DOHH2 (cell line): ENCODE measurements around the gene RAD9A.

ENCODE experiments used
- H3F3A ChIP-seq: fragments of 200-600 bp; sonication (generic), shearing (Covaris generic); 2 replicates; pipeline ENCODE4 v1.6.0; 2016; ENCODE audit warnings: antibody characterized with exemption, mild to moderate bottlenecking; ENCODE audit not compliant: control insufficient read depth, insufficient read depth
- H3K27ac ChIP-seq: fragments of 200-600 bp; sonication (generic); 2 replicates; pipeline ENCODE4 v1.5.1; 2014; ENCODE audit warnings: low read depth, mild to moderate bottlenecking, low read length, moderate library complexity
- H3K27me3 ChIP-seq: fragments of 200-600 bp; sonication (generic); 2 replicates; pipeline ENCODE4 v1.6.1; 2014; ENCODE audit warnings: mild to moderate bottlenecking, low read length, mixed read lengths; ENCODE audit not compliant: control insufficient read depth
- H3K36me3 ChIP-seq: fragments of 200-600 bp; sonication (generic); 2 replicates; pipeline ENCODE4 v1.6.1; 2014; ENCODE audit warnings: mild to moderate bottlenecking, low read length, moderate library complexity, mixed read lengths; ENCODE audit not compliant: control insufficient read depth
- H3K4me1 ChIP-seq: fragments of 200-600 bp; sonication (generic); 2 replicates; pipeline ENCODE4 v1.6.1; 2014; ENCODE audit warnings: mild to moderate bottlenecking, low read length, mixed read lengths; ENCODE audit not compliant: control insufficient read depth
- H3K4me2 ChIP-seq: fragments of 200-600 bp; sonication (generic); 2 replicates; pipeline ENCODE4 v1.6.0; 2014; ENCODE audit warnings: mild to moderate bottlenecking, low read length, moderate library complexity
- H3K4me3 ChIP-seq: fragments of 200-600 bp; sonication (generic); 2 replicates; pipeline ENCODE4 v1.5.1; 2014; ENCODE audit warnings: mild to moderate bottlenecking, low read length, mixed read lengths
- H3K79me2 ChIP-seq: fragments of 200-600 bp; sonication (generic); 2 replicates; pipeline ENCODE4 v1.6.1; 2014; ENCODE audit warnings: mild to moderate bottlenecking, low read length, mixed read lengths; ENCODE audit not compliant: control insufficient read depth
- H3K9me2 ChIP-seq: fragments of 200-600 bp; sonication (generic); replicated peaks from 2 replicates; pipeline ENCODE4 v1.6.1; 2014; ENCODE audit warnings: mild to moderate bottlenecking, low read length, mixed read lengths; ENCODE audit not compliant: control insufficient read depth
- H3K9me3 ChIP-seq: fragments of 200-600 bp; sonication (generic); 2 replicates; pipeline ENCODE4 v1.6.1; 2014; ENCODE audit warnings: antibody characterized with exemption, low read length, mixed read lengths; ENCODE audit not compliant: control insufficient read depth, insufficient read depth
- H4K20me1 ChIP-seq: fragments of 200-600 bp; sonication (generic); 2 replicates; pipeline ENCODE4 v1.6.0; 2014; ENCODE audit warnings: low read depth, mild to moderate bottlenecking, antibody characterized with exemption, low read length, moderate library complexity; ENCODE audit not compliant: control insufficient read depth, insufficient read depth
- EZH2phosphoT487 ChIP-seq: fragments of 200-600 bp; sonication (generic); IDR thresholded peaks from 2 replicates; pipeline ENCODE4 v1.6.1; 2017; ENCODE audit warnings: borderline replicate concordance, mild to moderate bottlenecking, antibody characterized with exemption, low read length, moderate library complexity, mixed read lengths
- TF ChIP-seq, protein P1 (sequence below): fragments of 200-600 bp; sonication (generic); IDR thresholded peaks from one replicate; pipeline ENCODE4 v1.5.1; 2014; ENCODE audit warnings: antibody characterized with exemption, mild to moderate bottlenecking, low read depth, low read length; ENCODE audit not compliant: poor library complexity, severe bottlenecking

Gene RAD9A

DNA sequence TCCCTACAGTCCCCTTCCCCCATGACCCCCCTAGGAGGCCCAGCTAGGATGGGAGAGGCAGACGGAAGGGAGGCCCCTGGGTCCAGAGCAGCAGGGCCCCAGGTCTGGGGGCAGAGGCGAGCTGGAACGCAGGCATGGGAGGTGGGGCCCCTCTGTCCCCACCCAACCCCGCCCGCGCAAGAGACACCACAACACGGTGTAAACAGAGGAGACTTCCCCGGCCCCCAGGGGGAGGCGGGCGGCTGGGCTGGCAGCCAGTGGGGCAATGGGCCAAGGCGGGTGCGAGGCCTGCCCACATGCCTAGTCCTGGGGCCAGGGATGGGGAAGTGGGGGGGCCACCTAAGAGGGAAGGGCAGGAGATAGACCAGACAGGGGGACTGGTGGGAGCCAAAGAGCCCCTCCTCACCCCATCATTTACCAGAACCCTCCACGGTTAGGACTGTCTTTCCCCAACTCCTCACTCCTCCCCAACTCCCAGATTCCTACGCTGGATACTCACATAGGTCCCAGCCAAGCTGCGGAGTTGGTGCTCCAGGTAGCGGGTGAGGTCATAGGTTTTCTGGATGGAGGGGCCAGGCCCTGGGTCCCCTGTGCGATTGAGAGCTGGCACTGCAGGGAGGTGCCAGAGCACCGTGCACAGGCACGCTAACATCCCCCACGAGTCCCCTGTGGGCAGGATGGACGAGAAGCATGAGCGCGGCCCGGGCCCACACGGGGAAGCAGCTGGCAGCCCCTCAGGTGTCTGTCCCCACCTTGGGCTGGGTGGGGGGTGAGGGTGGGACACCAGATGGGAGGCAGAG, 24.6 kb upstream of the RAD9A start:
- peaks cover 91% of the 10 kb centered on the region for H3K4me1 ChIP-seq
- peak overlapping the region; percentile 24; the same call in 1 of the 2 replicates for H3K4me2 ChIP-seq
- no peak overlapping the region for H3K4me3 ChIP-seq
- H3K27me3 ChIP-seq, result no peaks in the 10 kb centered on the region
- peaks cover 15% of the 10 kb centered on the region for H4K20me1 ChIP-seq
- H3K27ac ChIP-seq, result no peak overlapping the region
- H3K79me2 ChIP-seq, result peaks cover 69% of the 10 kb centered on the region
- peaks cover 48% of the 10 kb centered on the region for H3K36me3 ChIP-seq
- H3K9me3 ChIP-seq, result no peaks in the 10 kb centered on the region
- peaks cover 9% of the 10 kb centered on the region; the same call in 1 of the 2 replicates for H3F3A ChIP-seq
- no peak for TF ChIP-seq EZH2phosphoT487
- no peaks in the 10 kb centered on the region for H3K9me2 ChIP-seq

DNA sequence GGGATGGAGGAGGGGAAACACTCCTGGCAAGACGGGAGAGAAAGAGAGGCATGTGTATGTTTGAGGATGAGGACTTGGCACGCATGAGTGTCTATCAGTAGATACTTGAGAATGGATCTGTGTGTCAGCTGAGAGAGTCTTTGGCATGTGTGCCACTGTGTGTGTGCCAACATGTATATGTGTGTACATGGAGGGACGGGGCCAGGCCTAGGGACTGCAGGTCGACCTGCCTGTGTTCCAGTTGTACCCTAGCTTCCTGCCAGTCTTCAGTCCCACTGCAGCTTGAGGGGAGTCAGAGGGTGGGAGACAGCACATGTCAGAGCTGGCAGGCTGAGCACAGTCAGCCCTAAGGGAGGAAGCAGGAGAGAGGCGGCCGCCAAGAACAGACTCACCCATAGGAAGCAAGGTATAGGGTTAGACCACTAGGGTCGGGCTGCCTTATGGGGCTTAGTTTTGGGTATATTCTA, 24.0 kb upstream of the RAD9A start:
- Histone ChIP-seq H3K9me2 (no peaks in the 10 kb centered on the region), H3K4me1 (peaks cover 86% of the 10 kb centered on the region), H3K27me3 (no peaks in the 10 kb centered on the region), H3K79me2 (peaks cover 74% of the 10 kb centered on the region), H4K20me1 (peaks cover 15% of the 10 kb centered on the region), H3K4me3 (no peak overlapping the region), H3K36me3 (peaks cover 45% of the 10 kb centered on the region), H3F3A (peaks cover 9% of the 10 kb centered on the region; the same call in 1 of the 2 replicates), H3K9me3 (no peaks in the 10 kb centered on the region), H3K27ac (no peak overlapping the region), H3K4me2 (peak overlapping the region; percentile 24; the same call in 1 of the 2 replicates)
- no peak for TF ChIP-seq EZH2phosphoT487
- TF ChIP-seq, protein P1, sequence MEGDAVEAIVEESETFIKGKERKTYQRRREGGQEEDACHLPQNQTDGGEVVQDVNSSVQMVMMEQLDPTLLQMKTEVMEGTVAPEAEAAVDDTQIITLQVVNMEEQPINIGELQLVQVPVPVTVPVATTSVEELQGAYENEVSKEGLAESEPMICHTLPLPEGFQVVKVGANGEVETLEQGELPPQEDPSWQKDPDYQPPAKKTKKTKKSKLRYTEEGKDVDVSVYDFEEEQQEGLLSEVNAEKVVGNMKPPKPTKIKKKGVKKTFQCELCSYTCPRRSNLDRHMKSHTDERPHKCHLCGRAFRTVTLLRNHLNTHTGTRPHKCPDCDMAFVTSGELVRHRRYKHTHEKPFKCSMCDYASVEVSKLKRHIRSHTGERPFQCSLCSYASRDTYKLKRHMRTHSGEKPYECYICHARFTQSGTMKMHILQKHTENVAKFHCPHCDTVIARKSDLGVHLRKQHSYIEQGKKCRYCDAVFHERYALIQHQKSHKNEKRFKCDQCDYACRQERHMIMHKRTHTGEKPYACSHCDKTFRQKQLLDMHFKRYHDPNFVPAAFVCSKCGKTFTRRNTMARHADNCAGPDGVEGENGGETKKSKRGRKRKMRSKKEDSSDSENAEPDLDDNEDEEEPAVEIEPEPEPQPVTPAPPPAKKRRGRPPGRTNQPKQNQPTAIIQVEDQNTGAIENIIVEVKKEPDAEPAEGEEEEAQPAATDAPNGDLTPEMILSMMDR, result no peak

DNA sequence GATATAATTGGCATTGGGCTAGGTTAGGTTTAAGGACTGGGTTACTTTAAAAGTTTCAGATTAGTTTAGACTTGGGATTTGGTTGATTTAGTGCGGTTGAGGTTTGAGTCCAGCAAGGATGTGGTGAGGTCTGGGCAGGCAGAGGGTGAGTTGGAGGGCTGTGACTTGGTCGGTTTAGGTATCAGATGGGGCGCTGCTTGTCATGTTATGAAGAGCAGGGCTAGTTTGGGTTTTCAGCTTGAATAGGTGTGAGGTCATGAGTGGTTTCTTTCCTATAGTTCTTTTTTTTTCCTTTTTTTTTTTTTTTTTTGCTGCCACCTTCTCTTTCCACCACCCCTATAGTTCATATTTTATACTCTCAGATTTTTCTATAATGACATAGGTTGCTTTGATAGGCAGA, 23.2 kb upstream of the RAD9A start:
- Histone ChIP-seq H3K9me3 (no peaks in the 10 kb centered on the region), H3K4me3 (no peak overlapping the region), H3K27me3 (no peaks in the 10 kb centered on the region), H3K36me3 (peaks cover 47% of the 10 kb centered on the region), H3K4me1 (peaks cover 83% of the 10 kb centered on the region), H3K27ac (no peak overlapping the region), H4K20me1 (peaks cover 15% of the 10 kb centered on the region), H3K79me2 (peaks cover 82% of the 10 kb centered on the region), H3K4me2 (no peak overlapping the region), H3K9me2 (no peaks in the 10 kb centered on the region), H3F3A (peaks cover 9% of the 10 kb centered on the region; the same call in 1 of the 2 replicates)
- TF ChIP-seq, protein P1, result no peak
- TF ChIP-seq EZH2phosphoT487, result no peak

DNA sequence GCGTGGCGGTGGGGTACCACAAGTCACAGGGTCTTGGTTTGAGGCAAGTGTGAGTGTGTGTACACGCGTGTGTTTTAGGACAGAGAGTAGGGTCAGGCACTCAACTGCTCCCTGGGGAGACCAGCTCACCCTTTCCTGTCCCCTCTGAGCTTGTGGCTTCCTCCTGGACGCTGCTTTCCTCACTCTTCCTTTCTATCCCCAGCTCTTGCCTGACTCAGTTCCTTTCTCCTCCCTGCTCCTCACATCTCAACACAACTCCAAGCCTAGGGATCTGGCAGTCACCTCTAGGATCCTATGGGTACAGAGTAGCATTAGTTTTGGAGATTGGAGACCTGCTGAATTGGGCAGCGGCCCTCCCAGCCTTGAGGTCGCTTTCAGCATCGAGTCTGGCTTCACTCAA, 22.5 kb upstream of the RAD9A start:
- Histone ChIP-seq H3K9me2 (no peaks in the 10 kb centered on the region), H3F3A (peaks cover 9% of the 10 kb centered on the region; the same call in 1 of the 2 replicates), H3K27ac (no peak overlapping the region), H3K4me1 (peaks cover 86% of the 10 kb centered on the region), H3K79me2 (peaks cover 86% of the 10 kb centered on the region), H3K36me3 (peaks cover 45% of the 10 kb centered on the region), H4K20me1 (peaks cover 15% of the 10 kb centered on the region), H3K27me3 (no peaks in the 10 kb centered on the region), H3K9me3 (no peaks in the 10 kb centered on the region), H3K4me3 (no peak overlapping the region), H3K4me2 (no peak overlapping the region)
- TF ChIP-seq, protein P1, result no peak
- no peak for TF ChIP-seq EZH2phosphoT487
